Renal cortex interstitium (tissue), 11 donors: Measurements from ENCODE around the gene FARS2. TPM values are rescaled to one million over a fixed set of nuclear protein-coding genes. Genes with fewer than 3 reads are reported as not detected.
A peak's percentile ranks its signal among the peaks of the same experiment; 100 is the strongest.

Experiments
- DNase-seq, 11 donors: peaks; one replicate each; pipeline ENCODE4 v3.0.0-alpha.2; 2013; ENCODE audit warnings: low read depth in 9 of 11, low spot score in 4 of 11; ENCODE audit errors: extremely low read depth in 1 of 11
- polyA plus RNA-seq, 3 donors: library from polyadenylated mRNA; unstranded; fragments of 120-200 nt; gene quantifications; one replicate each; pipeline ENCODE4 v1.2.1, GENCODE V29; 2013; ENCODE audit not compliant: insufficient read length in 3 of 3

FARS2 gene
- polyA plus RNA-seq, 3 donors: 18.9 to 21.7 (median 20.0) TPM

DNA sequence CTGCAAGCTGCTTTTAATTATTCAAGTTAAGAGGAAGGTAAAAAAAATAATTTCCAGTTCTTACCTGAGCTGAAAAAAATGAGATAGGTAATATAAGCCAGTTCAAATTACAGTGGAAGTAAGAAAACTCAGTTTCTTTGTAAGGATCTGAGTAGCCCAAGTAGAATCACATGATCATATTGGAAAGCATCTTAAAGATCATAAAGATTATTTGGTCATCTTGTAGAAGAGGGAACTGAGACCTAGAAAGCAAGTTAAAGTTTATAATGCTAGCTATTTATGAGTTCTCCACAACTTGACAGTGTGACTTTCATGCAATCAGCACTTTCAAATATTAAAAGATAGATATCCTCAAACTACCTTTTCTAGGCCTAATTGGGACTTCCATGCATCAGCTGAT lies 80.5 kb downstream of the FARS2 start:
- no peak for DNase-seq

GRCh38 chr6:5343998-5344397 lies 82.7 kb downstream of the FARS2 start:
- no peak for DNase-seq

- DNase-seq: no peak
Observed at GRCh38 chr6:5345324-5345723, 84.0 kb downstream of the FARS2 start.

- DNase-seq: no peak
Observed at GRCh38 chr6:5351552-5352210, 90.4 kb downstream of the FARS2 start.

- no peak for DNase-seq
Observed at GRCh38 chr6:5353971-5354370, 92.7 kb downstream of the FARS2 start.

- DNase-seq: no peak
Observed at GRCh38 chr6:5357486-5357885, 96.2 kb downstream of the FARS2 start.

- DNase-seq: no peak
Observed at GRCh38 chr6:5359417-5359816, 98.1 kb downstream of the FARS2 start.

GRCh38 chr6:5361396-5361795 lies 100.1 kb downstream of the FARS2 start:
- DNase-seq: peak in 1 of 11 donors; percentile 27

GRCh38 chr6:5365436-5366195 lies 104.3 kb downstream of the FARS2 start:
- DNase-seq: no peak

DNA sequence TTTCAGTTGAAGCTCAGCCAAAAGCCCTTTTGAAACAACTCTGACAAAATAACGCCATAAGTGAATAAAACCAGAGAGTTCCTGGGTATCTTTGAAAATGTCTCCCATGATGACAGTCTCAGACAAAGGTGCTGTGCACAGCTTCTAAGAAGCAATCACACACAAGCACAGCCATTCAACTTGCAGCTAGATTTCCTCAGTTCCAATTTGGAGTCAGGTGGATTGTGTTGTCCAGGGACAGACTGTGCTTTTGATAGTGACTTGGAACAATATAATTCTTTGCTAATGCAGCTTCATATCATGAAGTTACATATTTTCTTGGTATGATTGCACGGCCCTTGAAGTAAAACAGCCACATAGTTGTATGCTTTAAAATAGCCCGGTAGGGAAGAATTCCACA lies 105.6 kb downstream of the FARS2 start:
- no peak for DNase-seq

DNA sequence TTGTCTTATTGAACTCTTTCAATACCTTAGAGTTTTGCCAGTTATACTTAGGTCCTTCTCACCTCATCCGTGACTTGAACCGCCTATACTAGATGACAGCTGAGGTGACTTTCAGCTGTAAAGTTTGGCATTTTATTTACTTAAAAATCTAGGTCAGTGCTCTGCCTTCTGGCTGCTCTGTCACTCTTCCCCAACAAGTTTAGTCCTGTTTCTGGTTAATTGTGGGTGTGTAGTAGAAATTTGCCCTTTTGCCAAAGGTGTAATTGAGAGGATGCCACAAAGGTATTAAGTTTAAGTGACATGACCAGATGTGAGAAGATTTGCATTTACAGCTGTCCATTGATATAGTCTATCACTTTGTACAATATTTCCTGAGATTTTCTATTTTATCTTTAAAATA lies 106.2 kb downstream of the FARS2 start:
- no peak for DNase-seq

DNA sequence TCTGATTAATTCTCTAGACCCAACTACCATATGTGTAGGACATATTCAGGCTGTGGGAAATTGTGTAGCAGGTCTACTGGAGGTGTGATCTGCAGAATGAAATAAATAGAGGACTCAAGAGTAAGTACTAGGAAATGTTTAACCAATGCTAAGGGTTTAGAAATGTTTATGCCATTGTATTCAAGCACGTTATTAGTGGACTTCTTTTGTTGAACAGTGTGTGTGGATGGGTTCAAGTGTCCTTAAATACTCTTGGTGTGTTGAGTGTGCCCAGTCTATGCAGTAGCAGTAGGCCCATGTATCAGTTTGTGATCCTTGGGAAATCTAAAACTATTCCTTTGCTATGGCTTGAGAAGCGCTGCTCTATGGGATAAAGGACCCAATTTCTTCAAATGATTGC lies 112.1 kb downstream of the FARS2 start:
- DNase-seq: no peak

DNA sequence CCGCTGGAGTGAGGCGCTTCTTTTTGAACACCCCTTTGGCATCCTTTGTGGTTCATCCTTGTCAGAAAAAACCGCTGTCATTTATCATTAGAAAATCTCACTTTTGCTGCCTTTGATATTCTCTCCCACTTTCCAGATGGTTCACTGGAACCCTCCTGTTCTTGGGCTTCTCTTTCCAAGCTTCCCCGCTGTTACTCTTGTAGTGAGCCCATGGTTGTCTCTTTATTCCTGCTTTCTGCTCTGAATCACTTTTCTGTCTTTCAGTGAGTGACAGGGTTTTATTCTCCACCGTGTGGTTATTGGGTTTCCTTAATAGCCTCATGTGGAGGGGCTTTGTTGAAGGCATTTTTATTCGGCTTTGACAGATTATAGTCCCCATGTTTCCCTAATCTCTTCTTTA lies 117.0 kb downstream of the FARS2 start:
- no peak for DNase-seq

GRCh38 chr6:5379647-5380242 lies 118.4 kb downstream of the FARS2 start:
- DNase-seq: no peak

DNA sequence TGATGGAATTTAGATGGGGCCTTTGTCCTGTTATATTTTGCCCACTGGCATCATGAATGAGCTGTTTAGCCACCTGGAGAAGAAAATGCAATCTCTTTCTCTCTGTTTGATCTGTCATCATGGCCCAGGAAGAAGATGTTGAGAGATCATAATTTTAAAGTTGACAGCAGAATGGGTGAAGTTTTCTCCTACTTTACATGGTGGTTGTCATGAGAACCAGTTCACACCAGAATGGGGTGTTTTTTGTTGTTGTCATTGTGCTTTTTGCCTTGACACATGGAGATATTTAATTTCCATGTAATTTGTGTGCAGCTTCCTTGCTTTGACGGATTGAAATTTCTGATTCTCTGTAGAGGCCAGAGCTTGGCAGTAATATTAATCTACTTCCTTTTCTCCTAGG lies 122.5 kb downstream of the FARS2 start:
- DNase-seq: no peak

DNA sequence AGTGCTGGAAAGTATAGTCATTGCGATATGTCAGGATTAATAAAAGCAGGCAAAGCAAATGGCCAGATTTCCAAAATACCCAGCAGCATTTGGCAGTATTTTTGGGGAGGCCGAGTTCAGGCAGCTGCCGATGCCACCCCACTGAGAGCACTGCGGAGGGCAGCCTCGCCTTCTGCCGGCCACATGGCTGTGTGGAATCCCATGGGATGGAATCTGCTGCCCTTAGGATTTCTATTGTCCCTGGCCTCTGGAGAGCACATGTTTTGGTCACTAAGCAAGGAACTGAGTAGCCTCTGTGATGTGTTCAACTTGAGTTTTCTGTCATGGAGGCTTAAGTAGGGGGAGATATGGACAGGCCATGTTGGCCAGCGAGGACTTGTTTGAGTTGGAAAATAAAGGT lies 123.0 kb downstream of the FARS2 start:
- no peak for DNase-seq

DNA sequence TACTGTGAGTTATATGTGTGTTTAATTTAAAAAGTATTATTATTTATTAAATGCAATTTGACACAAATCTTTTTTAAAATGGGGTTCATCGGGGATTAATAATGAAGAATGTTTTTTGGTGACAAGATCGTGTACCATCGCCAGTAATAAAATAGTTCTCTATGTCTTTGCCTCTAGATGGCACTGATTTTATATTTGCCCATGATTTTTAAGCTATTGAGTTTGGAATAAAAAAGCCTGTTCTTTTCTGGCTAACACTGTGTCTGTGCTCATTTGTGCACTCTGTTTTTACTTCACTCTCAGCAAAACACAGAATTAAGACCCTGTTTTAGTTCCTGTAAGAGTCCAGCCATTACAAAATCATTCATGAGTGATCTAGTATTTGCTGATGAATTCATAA lies 127.0 kb downstream of the FARS2 start:
- no peak for DNase-seq

- DNase-seq: peak in 5 of 11 donors; percentile 4 to 30 (median 11)
Observed at GRCh38 chr6:5389086-5389745, 127.9 kb downstream of the FARS2 start.

DNA sequence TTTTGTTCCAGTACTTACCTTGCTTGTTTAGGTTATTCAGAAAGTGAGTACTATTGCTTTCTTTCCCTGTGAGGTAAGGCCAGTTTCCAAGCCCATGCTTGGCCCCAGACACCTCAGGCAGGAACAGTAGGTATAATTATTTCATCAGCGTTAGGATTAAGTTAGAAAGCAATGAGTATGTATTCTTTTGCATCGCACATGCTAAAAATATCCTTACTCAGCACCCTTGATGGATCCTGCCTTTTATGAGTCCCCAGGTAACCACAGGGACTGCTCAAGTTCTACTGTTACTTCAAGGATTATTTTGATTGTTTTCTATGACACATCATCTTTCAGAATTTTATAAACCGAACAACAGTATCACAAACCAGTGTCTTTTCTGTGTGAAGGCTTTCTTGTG lies 128.9 kb downstream of the FARS2 start:
- DNase-seq: no peak

DNA sequence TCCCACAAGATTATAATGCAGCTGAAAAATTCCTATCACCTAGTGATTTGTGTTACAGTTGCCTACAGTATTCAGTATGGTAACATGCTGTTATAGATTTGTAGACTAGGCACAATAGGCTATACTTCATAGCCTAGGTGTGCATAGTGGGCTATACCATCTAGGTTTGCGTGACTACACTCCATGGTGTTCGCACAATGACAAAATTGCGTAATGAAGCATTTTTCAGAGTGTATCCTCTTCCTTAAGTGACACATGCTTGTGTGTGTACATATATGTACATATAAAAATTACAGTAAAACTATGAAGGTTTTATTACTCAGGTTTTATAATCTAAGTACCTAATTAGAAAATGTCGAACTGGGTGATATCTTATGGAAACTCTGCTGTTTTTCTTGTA lies 133.0 kb downstream of the FARS2 start:
- DNase-seq: no peak
